ENCODE data around the gene EEF2KMT.

DNA sequence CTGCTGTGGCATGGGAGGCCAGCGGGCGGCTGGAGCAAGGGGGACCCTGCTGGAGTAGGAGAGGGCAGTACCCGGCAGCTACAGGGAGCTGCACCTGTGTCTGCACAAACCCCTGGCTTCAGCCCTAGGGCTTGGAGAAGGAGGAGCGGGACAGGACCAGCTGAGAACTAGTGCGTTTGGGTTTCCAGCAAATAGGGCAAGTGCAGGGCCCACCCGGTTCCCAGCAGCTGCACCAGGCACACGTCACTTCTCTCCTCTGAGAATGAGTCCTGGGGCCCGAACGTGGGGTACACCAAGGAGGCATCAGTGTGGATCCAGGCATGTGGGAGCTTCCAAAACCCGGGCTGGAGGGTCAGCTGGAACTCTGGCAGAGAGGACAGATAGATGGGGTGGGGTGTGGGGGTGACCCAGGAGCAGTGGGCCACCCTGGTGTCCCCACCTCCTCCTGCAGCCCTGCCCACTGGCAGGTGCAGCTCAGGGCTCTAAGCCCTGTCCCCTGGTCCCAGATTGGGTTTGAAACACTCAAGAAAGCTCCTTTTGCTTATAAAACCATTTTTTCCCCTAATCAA is 37.4 kb downstream of the EEF2KMT start:
- TF ChIP-seq CTCF (IDR thresholded peaks at IDR 0.05; ENCODE audit: extremely low read depth in 1 of 2, insufficient read depth in 1 of 2, low read depth in 1 of 2, low read length in 2 of 2), result no peak
- TF ChIP-seq JUN (IDR thresholded peaks at IDR 0.05; ENCODE audit: borderline replicate concordance, insufficient read depth, insufficient read length, low read depth), result no peak
- no peak for TF ChIP-seq POLR2A (IDR thresholded peaks at IDR 0.05; ENCODE audit: low read depth, low read length)
- no peak for TF ChIP-seq MYC (IDR thresholded peaks at IDR 0.05; ENCODE audit: low read depth, low read length)
- TF ChIP-seq EZH2 (IDR thresholded peaks at IDR 0.05; ENCODE audit: borderline replicate concordance, low read depth, low read length, severe bottlenecking), result no peak
- TF ChIP-seq, protein P1, sequence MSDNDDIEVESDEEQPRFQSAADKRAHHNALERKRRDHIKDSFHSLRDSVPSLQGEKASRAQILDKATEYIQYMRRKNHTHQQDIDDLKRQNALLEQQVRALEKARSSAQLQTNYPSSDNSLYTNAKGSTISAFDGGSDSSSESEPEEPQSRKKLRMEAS (IDR thresholded peaks at IDR 0.05; ENCODE audit: insufficient read depth, insufficient read length), result no peak
- no peak for TF ChIP-seq POLR2AphosphoS5 (IDR thresholded peaks at IDR 0.05; ENCODE audit: insufficient read depth, low read depth, low read length)

Data from endothelial cell of umbilical vein (primary cell).